ENCODE data around the gene DIP2B. TPM values are rescaled to one million over a fixed set of nuclear protein-coding genes. Genes with fewer than 3 reads are reported as not detected.

The DIP2B gene
- polyA plus RNA-seq, 1 donor from 2014 or later: 44.0 TPM

DNA sequence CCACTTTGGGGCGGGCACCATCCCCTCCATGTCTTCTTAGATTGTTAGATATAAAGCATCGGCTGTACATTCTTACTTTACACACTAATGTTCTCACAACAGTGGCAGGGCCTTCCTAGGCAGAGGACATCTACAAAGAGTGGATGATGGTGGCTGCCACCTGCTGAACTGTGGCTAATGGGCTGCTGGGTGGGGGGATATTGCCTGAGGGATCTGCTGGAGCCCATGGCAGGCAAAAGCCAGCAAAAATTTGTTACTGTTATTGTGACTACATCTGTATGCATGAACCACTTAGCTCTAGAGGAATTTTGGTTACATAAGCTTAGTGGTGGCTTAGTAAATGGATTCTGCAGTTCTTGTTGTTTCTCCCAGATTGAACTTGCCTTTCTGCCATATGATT, 52.6 kb downstream of the DIP2B start:
- Histone ChIP-seq H4K20me1 (ENCODE audit: insufficient read depth) (no peaks in the 10 kb centered on the region), H3F3A (ENCODE audit: insufficient read depth, low read length, poor library complexity, severe bottlenecking) (no peaks in the 10 kb centered on the region), H3K4me3 (ENCODE audit: low read length) (no peak overlapping the region), H3K27ac (ENCODE audit: low read length) (no peak overlapping the region), H3K9ac (ENCODE audit: low read length) (no peak overlapping the region), H2AFZ (ENCODE audit: low read depth, low read length) (no peak overlapping the region), H3K27me3 (ENCODE audit: insufficient read depth, low read depth, low read length) (no peaks in the 10 kb centered on the region), H3K36me3 (ENCODE audit: insufficient read depth, low read length) (no peaks in the 10 kb centered on the region), H3K4me2 (ENCODE audit: low read length) (no peak overlapping the region), H3K9me2 (ENCODE audit: insufficient read depth, low read length) (no peaks in the 10 kb centered on the region), H3K79me2 (replicated peaks; ENCODE audit: insufficient read depth, low read length) (peaks cover 26% of the 10 kb centered on the region), H3K9me3 (ENCODE audit: low read length) (no peaks in the 10 kb centered on the region)
- TF ChIP-seq MXI1 (conservative IDR thresholded peaks at IDR 0.05; ENCODE audit: poor library complexity, severe bottlenecking) (no peak), CTCF (IDR thresholded peaks at IDR 0.05; ENCODE audit: poor library complexity, severe bottlenecking) (no peak), TAF1 (IDR thresholded peaks at IDR 0.05; ENCODE audit: low read depth) (no peak), EZH2 (IDR thresholded peaks at IDR 0.05; ENCODE audit: borderline replicate concordance, insufficient read depth, low read length, poor library complexity, severe bottlenecking) (no peak), SMC3 (conservative IDR thresholded peaks at IDR 0.05; ENCODE audit: poor library complexity) (no peak), REST (IDR thresholded peaks at IDR 0.05; ENCODE audit: borderline replicate concordance) (no peak), RAD21 (conservative IDR thresholded peaks at IDR 0.05) (no peak), POLR2AphosphoS5 (IDR thresholded peaks at IDR 0.05) (no peak), EP300 (conservative IDR thresholded peaks at IDR 0.05; ENCODE audit: poor library complexity, severe bottlenecking) (no peak)

DNA sequence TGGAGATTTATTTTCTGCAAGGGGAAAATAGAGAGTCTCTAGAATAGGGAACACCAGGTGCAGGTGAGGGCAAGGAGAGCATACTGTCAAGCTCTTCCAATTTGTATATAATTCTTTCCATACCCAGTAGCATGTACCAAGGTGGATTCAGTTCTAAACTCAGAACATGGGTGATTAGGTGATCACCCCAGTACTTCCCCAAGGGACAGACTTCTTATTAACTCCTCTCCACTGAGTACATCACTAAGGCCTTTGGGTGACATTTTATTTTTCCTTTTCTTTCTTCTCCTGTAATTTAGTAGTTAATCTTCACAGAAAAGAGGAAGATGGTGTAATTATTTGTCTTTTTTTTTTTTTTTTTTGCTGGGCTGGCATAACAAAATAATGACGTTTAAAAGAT, 54.2 kb downstream of the DIP2B start:
- Histone ChIP-seq H3K27ac (ENCODE audit: low read length) (no peak overlapping the region), H3K4me2 (ENCODE audit: low read length) (no peak overlapping the region), H3K27me3 (ENCODE audit: insufficient read depth, low read depth, low read length) (no peaks in the 10 kb centered on the region), H3K36me3 (ENCODE audit: insufficient read depth, low read length) (no peaks in the 10 kb centered on the region), H4K20me1 (ENCODE audit: insufficient read depth) (no peaks in the 10 kb centered on the region), H3K79me2 (replicated peaks; ENCODE audit: insufficient read depth, low read length) (peaks cover 24% of the 10 kb centered on the region), H3K9ac (ENCODE audit: low read length) (no peak overlapping the region), H2AFZ (ENCODE audit: low read depth, low read length) (no peak overlapping the region), H3F3A (ENCODE audit: insufficient read depth, low read length, poor library complexity, severe bottlenecking) (no peaks in the 10 kb centered on the region), H3K9me2 (ENCODE audit: insufficient read depth, low read length) (no peaks in the 10 kb centered on the region), H3K4me3 (ENCODE audit: low read length) (no peak overlapping the region), H3K9me3 (ENCODE audit: low read length) (no peaks in the 10 kb centered on the region)
- no peak for TF ChIP-seq MXI1 (conservative IDR thresholded peaks at IDR 0.05; ENCODE audit: poor library complexity, severe bottlenecking)
- no peak for TF ChIP-seq REST (IDR thresholded peaks at IDR 0.05; ENCODE audit: borderline replicate concordance)
- TF ChIP-seq EP300 (conservative IDR thresholded peaks at IDR 0.05; ENCODE audit: poor library complexity, severe bottlenecking): no peak
- TF ChIP-seq SMC3 (conservative IDR thresholded peaks at IDR 0.05; ENCODE audit: poor library complexity): no peak
- TF ChIP-seq TAF1 (IDR thresholded peaks at IDR 0.05; ENCODE audit: low read depth): no peak
- TF ChIP-seq POLR2AphosphoS5 (IDR thresholded peaks at IDR 0.05): no peak
- TF ChIP-seq EZH2 (IDR thresholded peaks at IDR 0.05; ENCODE audit: borderline replicate concordance, insufficient read depth, low read length, poor library complexity, severe bottlenecking): no peak
- no peak for TF ChIP-seq RAD21 (conservative IDR thresholded peaks at IDR 0.05)

Measured in neural cell (in vitro differentiated cells).